Measurements from ENCODE around the gene CTIF.

CTIF gene

DNA sequence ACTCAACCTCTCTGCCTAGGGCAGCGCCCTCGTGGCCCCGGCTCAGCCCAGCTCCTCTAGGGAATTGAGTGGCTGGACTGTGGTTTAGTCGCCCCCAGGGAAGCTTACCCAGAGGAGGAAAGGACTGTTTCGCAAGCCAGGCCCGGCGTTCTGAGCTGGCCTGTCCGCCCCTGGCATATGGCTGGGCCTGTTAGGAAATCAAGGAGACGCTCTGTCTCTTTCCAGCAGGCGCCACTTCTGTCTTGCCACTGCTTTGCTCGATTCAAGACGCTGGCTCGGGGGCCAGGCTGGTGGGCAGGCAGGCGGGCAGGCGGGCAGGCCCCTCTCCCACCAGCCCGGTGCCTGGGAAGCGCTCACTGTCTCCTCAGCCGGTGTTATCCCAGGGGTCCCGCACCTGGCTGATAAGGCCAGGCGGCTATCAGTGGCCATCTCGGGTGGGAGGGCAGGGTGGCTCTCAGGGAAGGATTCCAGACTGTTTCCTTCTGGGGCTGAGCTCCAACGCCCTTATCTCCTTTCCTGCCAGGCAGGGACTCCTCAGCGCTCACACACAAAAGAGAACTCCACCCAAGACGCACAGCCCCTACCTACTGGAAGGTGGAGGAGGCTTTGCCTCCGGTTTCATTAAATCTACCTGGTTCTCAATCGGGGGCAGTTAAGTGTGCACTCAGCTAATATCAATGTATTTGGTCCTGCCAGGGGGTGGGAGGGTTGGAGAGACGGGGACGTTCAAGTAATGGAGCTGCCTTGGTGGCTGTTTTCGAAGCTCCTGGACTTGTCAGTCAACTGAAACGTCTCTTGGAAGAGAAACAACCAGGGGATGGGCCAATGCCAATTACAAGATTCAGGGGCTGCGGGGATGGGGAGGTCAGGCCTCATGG, 302.8 kb downstream of the CTIF start:
- no peak for DNase-seq

GRCh38 chr18:48842259-48843061, 303.6 kb downstream of the CTIF start:
- DNase-seq: no peak

DNA sequence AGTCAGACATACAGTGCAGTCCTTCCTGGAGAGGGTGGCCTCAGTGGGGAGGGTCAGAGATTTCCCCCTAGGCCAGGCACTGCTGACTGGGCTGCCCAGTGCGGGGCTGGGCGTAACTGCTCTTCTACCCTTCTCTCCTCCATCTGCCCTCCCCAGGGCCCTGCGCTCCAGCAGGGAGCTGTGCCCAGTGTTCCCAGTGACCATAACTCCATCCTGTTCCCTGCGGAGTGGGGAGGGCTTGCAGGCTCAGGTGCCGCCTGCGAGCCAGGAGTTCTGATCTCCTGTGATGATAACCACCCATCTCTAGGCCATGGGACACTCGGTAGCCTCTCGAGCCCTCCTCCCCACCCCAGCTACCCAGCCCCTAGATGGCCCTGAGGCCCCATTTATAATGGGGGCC, 304.3 kb downstream of the CTIF start:
- DNase-seq: no peak

DNA sequence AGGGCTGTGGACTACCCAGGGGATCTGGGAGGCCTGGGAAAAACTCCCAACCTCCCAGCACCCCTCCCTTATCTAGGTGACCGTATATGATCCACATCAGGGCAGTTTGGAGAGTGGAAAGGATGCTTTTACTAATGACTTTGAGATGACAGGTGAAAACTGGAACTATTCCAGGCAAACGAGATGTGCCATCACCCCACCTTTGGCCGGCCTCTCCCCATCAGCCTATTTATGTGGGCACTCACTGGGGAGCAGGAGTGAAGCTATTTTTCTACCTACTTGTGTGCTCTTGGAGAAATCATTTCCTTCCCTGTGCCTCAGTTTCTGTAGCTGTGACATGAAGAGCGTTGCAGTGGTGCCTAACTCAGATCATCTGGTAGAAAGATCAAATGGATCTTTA, 304.8 kb downstream of the CTIF start:
- DNase-seq: no peak

GRCh38 chr18:48844271-48844670, 305.4 kb downstream of the CTIF start:
- DNase-seq: no peak

DNA sequence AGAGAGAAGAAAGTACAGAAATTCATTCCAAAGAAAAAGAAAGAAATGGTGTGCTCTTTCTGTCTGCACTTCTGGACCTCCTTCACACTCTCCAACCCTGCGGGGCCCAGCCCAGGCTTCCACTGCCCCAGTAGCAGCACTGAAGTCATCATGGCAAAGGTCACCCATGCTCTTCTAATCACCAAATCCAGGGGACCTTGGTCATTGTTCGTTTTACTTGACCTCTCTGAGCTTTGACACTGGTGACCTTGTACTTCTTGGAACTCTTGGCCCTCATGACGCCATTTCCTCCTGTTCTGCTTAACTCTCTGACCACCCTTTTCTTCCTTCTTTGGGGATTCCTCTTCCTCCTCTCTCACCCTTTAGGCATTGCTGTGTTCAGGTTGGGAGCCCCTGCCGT, 306.3 kb downstream of the CTIF start:
- no peak for DNase-seq

DNA sequence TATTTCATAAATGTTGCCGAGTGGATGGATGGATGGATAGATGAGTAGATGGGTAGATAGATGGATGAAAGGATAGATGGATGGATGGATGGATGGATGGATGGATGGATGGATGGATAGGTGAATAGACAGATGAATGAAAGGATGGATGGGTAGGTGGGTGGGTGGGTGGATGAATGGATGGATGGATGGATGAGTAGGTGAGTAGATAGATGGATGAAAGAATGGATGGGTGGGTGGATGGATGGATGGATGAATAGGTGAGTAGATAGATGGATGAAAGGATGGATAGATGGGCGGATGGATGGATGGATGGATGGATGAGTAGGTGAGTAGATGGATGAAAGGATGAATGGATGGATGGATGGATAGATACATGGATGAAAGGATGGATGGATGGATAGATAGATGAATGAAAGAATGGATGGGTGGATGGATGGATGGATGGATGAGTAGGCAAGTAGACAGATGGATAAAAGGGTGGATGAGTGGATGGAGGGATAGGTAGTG, 307.6 kb downstream of the CTIF start:
- no peak for DNase-seq

DNA sequence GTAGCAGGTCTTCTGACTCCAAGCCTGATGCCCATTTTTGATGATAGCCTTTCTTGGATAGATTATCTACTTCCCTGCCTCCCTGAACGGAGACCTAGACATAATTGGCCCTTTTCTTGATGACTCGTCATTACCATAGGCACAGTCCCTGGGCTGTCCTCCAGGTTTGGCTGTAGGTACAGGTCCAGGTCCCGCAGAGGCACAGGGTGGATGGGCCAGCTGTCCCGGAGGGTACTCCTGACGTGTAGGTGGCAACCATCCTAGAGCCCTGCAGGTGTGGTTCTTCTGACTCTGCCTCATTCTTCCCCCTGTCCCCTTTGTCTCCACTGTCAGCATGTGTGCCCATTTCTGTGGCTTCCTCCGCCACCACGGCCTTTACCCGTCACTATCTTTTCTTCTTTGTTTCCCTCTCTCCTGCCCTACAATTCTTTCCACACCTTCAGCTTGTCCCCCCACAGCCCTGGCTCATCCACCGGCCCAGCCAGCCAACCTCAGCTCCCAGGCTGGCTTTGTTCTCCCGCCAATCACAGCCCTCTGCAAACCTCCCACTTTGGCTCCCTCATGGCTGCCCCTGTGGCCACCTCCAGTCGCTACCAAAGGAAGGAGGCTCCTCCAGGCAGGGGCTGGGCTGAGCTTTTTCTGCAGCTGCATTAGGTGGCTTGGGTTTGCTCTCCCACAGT, 309.1 kb downstream of the CTIF start:
- no peak for DNase-seq

DNA sequence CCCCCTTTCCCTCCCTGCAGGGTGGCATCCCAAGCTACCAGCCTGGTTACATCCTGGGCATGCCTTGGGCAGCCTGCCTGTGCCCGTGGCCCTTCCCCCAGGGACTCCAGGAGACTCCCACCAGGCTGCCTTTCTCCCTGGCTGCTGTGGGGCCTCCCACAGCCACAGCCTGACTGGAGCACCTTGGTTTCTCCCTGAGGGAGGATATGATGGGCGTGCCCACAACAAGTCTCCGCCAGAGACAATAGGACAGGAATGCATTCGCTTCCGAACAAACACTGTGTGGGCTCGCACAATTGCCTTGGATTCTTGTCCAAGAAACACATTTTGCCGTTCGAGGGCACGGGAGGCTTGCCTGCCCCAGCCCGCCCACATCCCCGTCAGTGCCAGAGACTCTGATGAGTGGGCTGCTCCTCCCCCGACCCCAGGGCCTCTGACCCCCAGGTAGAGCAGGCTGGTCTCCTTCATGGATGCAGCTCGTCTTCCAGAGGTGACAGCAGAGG, 309.9 kb downstream of the CTIF start:
- DNase-seq: no peak

DNA sequence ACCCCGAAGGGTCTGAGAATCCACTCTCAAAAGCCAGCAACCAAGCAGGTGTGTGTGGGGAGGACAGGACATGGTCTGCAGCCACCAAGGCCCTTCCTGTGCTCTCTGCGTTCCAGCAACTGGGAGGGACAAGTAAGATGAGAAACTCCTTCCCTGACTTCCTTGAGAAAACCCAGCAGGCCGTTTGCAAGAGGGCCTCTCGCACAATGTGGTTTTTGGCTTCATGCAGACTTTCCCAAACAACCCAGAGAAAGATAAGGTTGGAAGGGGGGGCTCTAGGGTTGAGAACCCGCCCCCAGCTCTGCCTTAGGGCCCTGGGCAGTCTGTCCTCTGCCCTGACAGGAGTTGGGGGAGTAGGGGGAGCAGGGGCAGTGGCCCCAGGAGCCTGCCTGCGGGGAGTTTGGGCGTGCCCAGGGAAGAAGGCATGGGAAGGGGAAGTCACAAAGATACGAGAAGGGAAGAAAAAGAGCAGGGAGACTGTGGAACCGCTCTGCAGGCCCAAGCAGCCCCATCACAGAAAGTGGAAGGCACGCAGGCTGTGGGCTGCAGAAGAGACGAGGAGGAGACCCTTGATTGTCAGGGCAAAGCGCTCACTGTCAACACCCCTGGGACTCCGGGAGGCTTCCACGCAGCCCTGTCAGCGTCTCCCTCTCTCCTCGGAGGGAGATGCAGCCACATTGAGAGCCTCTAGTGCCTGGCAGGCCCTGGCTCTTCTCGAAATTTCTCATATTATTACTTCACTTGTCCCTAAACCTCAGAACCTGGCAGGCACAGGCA, 312.2 kb downstream of the CTIF start:
- no peak for DNase-seq

DNA sequence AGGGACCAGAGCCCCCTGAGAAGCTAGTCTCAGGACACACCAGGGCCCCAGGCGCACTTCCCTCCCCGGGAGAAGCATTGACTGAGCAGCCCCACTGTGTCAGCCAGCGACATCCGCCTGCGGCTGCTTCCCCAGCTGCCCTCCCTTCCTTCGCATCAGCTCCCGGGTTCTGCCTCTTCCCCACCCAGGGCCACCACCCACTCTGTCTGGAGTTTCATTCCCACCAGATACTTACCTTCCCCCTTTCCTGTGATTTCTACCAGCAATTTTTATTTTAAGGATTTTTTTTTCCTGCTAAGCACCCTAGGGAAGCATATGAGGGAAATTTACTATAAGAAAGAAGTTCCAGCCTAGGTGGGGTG, 312.7 kb downstream of the CTIF start:
- DNase-seq: no peak

DNA sequence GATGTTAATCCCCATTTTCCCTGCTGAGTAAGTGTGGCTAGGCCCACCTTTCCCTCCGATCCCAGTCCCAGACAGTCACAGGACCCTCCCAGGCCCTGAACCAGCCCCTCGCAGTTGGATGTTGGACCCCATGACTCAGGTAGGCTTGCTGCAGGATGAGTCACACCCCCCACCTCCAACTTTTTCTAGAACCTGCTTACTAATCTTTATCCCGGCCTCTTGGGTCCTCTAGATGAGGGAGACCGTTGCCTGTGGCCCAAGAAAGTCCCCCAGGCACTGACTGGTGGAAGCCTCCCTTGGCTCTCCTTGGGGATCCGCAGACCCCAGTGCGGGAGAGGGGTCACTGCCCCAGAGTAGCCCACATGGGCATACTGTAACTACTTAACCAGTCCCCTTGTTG, 313.5 kb downstream of the CTIF start:
- no peak for DNase-seq

DNA sequence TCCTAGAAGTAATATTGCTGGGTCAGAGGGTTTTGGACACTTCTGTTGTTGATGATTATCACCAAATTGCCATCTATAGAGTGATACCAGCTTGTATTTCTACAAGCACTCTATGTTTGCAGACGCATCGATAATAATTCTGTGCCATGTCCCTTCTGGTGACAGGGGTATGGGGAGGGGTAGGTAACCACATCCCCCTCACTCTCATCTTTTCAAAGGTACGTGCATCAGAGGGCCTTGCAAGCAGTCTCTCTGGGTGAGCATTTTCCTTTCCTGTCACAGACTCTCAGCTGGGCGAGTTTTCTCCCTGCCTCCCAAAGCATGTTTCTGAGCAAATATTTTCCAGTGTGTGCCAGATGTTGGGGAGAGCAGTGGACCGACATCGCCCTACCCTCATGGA, 314.0 kb downstream of the CTIF start:
- DNase-seq: no peak

DNA sequence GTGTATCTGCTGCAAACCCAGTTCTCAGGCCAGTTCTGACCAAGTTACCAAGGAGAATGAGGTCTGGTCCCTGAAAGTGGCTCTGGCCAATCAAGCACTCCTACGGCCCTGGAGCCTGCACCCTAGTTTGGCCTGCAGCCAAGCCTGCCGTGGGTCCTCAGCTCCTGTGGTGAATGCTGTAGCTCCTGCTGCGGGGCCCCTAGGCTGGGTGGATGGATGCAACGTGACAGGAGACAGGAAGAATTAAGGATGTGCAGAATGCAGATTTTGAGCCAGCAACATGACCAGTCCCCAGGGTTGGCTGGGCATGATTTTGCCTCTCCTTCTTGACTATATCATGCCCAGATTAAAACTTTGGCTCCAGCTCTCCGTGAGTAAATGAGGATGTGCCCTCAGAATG, 314.8 kb downstream of the CTIF start:
- no peak for DNase-seq

DNA sequence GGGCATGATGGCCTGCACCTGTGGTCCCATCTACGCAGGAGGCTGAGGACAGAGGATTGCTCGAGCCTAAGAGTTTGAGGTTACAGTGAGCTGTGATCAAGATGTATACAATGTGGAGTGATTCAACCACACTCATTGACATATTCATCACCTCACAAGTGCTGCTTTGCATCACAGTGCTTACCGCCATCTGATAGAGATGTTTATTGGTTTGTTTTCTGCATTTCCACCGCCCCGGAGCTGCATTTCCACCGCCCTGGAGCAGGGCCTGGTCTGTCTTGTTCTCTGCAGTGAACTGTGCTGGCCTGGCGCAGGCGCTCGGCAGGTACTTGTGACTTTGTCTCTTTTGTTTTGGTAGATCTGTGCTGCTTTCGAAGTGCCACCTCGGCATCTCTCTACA, 315.9 kb downstream of the CTIF start:
- no peak for DNase-seq

GRCh38 chr18:48855422-48856377, 316.9 kb downstream of the CTIF start:
- DNase-seq: no peak

- no peak for DNase-seq
These were observed 318.3 kb downstream of the CTIF start for GRCh38 chr18:48857023-48857694.

DNA sequence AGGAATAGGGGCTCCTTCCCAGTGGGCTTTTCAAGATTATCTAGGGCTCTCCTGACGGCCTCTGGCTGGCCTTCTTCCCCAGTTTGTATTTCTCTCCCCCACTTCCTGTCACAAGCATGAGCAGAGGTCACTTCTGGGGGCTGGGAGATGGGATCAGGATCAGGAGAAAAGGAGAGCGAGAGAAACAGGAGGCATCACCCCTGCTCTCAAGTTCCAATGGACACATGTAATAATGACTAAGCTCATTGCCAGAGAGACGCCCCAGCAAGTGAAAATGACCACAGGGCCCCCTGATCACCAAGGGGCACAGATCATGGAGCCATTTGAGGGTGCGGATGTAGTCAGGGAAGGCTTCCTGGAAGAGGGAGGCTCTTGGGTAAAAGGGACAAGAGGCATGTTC, 319.8 kb downstream of the CTIF start:
- no peak for DNase-seq

DNA sequence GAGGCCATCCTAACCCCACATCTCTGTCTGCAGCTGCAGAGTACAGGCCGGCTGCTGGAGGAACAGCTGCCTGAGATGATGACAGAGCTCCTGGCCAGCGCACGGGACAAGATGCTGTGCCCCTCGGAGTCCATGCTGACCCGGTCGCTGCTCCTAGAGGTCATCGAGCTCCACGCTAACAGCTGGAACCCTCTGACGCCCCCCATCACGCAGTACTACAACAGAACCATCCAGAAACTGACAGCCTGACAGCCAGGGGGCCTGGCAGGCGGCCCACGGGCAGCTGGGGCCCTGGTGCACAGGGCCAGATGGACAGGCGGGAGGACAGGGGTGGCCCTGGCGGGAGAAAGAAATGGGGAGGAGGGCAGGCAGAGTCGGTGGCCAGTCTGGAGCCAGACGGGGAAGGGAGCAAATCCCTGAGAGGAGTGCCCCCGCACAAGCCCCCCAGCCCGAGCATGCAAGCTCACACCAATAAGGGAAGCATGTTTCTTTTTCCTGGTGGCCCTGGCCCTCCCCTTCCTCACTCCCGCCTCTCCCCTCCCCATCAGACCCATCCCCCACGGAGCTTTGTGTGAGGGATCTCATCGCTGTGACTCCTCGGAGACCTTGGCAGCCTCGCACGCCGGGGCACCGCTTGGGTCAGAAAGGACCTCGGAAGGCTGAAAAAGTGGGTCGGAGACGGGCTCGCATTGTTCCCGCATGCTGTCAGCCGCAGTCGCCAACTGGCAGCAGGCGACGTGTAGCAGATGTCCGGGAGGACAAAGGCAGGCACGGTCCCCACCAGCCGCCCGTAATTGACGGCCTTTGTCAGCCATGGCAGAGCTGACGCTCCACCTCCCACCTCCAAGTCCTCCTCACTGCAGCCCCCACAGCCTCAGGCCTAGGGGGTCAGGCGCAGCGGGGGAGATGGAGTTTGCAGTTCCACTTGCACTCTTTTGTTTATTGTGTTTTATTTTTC, 320.8 kb downstream of the CTIF start:
- DNase-seq: no peak

Data from NCI-H2029 treated with DMSO at 0.1 percent for 48 hours (cell line).